Measurements from ENCODE around the gene EML1. TPM values are rescaled to one million over a fixed set of nuclear protein-coding genes. Genes with fewer than 3 reads are reported as not detected.

EML1 gene
- total and polyA plus RNA-seq, 2 of the 13 experiments (the other 11 are each of a cell fraction or from before 2014, with no cell fraction given): 0.59 to 1.7 TPM

DNA sequence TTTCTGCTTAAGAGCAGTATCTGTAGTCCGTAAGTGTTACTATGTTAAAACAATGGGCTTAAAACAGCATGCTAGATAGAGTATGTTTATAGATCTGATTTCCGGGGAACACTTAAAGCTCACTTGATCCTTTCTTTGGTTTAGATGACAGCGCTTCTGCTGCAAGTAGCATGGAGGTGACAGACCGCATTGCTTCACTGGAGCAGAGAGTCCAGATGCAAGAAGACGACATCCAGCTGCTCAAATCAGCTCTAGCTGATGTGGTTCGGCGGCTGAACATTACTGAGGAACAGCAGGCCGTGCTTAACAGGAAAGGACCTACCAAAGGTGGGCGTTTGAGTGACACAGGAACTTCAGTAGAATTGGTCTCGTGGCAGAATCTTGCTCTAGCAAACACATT is 57.5 kb downstream of the EML1 start (continued):
- TF ChIP-seq IKZF4 (CRISPR knock-in tag; IDR thresholded peaks at IDR 0.05; ENCODE audit: borderline replicate concordance, low read depth, not compliant biosample characterization) (no peak), ZBTB42 (CRISPR knock-in tag; IDR thresholded peaks at IDR 0.05) (no peak), ZNF562 (CRISPR knock-in tag; IDR thresholded peaks at IDR 0.05; ENCODE audit: borderline replicate concordance) (no peak)

DNA sequence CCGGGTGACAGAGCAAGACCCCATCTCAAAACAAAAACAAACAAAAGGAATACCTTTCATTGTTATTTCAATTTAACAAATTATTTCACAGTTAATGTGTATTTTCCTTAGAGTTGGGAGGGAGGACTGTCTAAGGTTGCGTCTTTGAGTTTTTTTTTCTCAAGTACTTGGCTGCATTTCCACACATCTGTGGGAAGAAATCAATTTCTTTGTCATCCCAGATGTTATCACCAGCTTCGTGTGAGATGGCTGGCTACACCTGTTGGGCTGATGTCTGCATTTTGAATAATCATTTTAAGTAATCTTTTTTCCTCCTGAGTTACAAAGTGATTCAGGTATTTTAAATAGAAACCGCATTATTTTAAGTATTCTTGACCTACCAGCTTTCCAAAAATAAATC is 59.4 kb downstream of the EML1 start:
- POLR2A ChIA-PET: no interaction called here
- WGBS (ENCODE audit: low lambda C conversion rate): 68% methylated on average over 4 of the region's 4 CpGs
- in situ Hi-C loops (cut with HindIII; ENCODE audit: extremely low pct_ligation_motif_present, low pct_unique_long_range_greater_than_20kb) (no loop called here), intact Hi-C loops (cut with micrococcal nuclease; ENCODE audit: unreplicated experiment) (no loop called here)
- H3K36me3 ChIP-seq (replicated peaks in 1 of 2; ENCODE audit: control insufficient read depth in 1 of 2, insufficient read depth in 2 of 2, low read length in 2 of 2): no peaks in the 10 kb centered on the region
- TF ChIP-seq ZFP62 (CRISPR knock-in tag; IDR thresholded peaks at IDR 0.05): no peak
- TF ChIP-seq EEA1 (CRISPR knock-in tag; IDR thresholded peaks at IDR 0.05; ENCODE audit: borderline replicate concordance): no peak
- no peak for TF ChIP-seq RXRA (CRISPR knock-in tag; IDR thresholded peaks at IDR 0.05)
- no peak for TF ChIP-seq NCOA5 (CRISPR knock-in tag; IDR thresholded peaks at IDR 0.05)
- TF ChIP-seq ZNF678 (CRISPR knock-in tag; IDR thresholded peaks at IDR 0.05): no peak
- TF ChIP-seq, protein P1, sequence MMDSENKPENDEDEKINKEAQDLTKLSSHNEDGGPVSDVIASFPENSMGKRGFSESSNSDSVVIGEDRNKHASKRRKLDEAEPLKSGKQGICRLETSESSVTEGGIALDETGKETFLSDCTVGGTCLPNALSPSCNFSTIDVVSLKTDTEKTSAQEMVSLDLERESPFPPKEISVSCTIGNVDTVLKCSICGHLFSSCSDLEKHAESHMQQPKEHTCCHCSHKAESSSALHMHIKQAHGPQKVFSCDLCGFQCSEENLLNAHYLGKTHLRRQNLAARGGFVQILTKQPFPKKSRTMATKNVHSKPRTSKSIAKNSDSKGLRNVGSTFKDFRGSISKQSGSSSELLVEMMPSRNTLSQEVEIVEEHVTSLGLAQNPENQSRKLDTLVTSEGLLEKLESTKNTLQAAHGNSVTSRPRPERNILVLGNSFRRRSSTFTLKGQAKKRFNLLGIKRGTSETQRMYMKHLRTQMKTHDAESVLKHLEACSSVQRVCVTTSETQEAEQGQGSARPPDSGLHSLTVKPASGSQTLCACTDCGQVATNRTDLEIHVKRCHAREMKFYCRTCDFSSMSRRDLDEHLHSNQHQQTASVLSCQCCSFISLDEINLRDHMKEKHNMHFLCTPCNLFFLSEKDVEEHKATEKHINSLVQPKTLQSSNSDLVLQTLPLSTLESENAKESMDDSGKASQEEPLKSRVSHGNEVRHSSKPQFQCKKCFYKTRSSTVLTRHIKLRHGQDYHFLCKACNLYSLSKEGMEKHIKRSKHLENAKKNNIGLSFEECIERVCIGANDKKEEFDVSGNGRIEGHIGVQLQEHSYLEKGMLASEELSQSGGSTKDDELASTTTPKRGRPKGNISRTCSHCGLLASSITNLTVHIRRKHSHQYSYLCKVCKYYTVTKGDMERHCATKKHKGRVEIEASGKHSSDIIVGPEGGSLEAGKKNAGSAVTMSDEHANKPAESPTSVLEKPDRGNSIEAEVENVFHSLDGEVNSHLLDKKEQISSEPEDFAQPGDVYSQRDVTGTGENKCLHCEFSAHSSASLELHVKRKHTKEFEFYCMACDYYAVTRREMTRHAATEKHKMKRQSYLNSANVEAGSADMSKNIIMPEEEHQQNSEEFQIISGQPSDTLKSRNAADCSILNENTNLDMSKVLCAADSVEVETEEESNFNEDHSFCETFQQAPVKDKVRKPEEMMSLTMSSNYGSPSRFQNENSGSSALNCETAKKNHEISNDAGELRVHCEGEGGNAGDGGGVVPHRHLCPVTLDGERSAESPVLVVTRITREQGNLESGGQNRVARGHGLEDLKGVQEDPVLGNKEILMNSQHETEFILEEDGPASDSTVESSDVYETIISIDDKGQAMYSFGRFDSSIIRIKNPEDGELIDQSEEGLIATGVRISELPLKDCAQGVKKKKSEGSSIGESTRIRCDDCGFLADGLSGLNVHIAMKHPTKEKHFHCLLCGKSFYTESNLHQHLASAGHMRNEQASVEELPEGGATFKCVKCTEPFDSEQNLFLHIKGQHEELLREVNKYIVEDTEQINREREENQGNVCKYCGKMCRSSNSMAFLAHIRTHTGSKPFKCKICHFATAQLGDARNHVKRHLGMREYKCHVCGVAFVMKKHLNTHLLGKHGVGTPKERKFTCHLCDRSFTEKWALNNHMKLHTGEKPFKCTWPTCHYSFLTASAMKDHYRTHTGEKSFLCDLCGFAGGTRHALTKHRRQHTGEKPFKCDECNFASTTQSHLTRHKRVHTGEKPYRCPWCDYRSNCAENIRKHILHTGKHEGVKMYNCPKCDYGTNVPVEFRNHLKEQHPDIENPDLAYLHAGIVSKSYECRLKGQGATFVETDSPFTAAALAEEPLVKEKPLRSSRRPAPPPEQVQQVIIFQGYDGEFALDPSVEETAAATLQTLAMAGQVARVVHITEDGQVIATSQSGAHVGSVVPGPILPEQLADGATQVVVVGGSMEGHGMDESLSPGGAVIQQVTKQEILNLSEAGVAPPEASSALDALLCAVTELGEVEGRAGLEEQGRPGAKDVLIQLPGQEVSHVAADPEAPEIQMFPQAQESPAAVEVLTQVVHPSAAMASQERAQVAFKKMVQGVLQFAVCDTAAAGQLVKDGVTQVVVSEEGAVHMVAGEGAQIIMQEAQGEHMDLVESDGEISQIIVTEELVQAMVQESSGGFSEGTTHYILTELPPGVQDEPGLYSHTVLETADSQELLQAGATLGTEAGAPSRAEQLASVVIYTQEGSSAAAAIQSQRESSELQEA (CRISPR knock-in tag; IDR thresholded peaks at IDR 0.05; ENCODE audit: not compliant biosample characterization): no peak
- H3K4me2 ChIP-seq (ENCODE audit: low read depth, low read length): no peak overlapping the region
- CTCF ChIA-PET (ENCODE audit: low intra/inter-chr PET ratio, low total read pairs): no interaction called here
- H3K27ac ChIP-seq (ENCODE audit: extremely low read length, insufficient read depth, low read length): no peak overlapping the region
- no peak overlapping the region for H2AFZ ChIP-seq (ENCODE audit: low read length)
- H4K20me1 ChIP-seq (ENCODE audit: insufficient read depth, low read length): no peaks in the 10 kb centered on the region
- no peaks in the 10 kb centered on the region for H3K4me1 ChIP-seq (ENCODE audit: insufficient read depth, low read length)
- ATAC-seq (no peak), FAIRE-seq (no peak), DNase-seq (ENCODE audit: low spot score) (no peak)
- H3K9ac ChIP-seq (ENCODE audit: insufficient read depth, low read depth, low read length): no peak overlapping the region
- H3K4me3 ChIP-seq (replicated peaks in 1 of 3; ENCODE audit: insufficient read depth in 1 of 3, low read depth in 2 of 3, low read length in 3 of 3): no peak overlapping the region
- H3K27me3 ChIP-seq (ENCODE audit: control insufficient read depth in 1 of 2, insufficient read depth in 2 of 2, low read length in 2 of 2): no peaks in the 10 kb centered on the region
- H3K79me2 ChIP-seq (ENCODE audit: insufficient read depth, low read length): no peaks in the 10 kb centered on the region
- H3K9me3 ChIP-seq (ENCODE audit: low read length): 0 out of 2 replicates have a peak, but pooled peaks cover under 1% of the 10 kb centered on the region
- BruUV-seq (replicated peaks): no TSS peak
